ENCODE data around the gene GDA.

GDA gene

GRCh38 chr9:72165326-72165725 is 16.1 kb downstream of the GDA start:
- no peak overlapping the region for H3K4me3 ChIP-seq (ENCODE audit: low read length)
- TF ChIP-seq ZNF274 (IDR thresholded peaks at IDR 0.05; ENCODE audit: low read depth, low read length) = no peak

DNA sequence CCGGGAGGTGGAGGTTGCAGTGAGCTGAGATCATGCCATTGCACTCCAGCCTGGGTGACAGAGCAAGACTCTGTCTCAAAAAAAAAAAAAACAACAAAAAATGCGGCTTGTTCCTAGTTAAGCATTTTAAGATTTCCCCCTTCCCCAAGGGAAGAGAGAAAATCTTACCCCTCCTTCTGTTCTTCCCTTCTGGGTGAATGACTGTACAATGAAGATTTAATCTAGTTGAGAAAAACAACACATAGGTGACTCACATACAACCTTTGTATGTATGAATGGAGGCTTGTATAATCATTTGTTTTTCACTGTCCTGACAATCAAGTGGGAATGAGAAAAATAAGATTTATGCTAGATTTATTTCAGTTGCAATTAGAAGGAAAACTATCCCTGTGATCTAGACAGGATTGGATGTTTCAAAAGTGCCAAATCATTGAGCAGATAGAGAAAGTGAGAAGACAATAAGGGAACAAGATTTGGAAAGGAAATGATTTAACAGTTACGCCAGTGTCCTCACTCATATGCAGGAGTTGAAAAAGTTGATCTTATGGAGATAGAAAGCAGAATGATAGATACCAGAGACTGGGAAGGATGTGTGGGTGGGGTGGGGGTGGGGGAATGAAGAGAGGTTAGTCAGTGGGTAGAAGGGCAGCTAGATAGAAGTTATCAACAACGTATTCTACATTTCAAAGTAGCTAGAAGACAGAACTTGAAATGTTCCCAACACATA is 16.7 kb downstream of the GDA start:
- no peak for TF ChIP-seq ZNF274 (IDR thresholded peaks at IDR 0.05; ENCODE audit: low read depth, low read length)
- no peak overlapping the region for H3K4me3 ChIP-seq (ENCODE audit: low read length)

DNA sequence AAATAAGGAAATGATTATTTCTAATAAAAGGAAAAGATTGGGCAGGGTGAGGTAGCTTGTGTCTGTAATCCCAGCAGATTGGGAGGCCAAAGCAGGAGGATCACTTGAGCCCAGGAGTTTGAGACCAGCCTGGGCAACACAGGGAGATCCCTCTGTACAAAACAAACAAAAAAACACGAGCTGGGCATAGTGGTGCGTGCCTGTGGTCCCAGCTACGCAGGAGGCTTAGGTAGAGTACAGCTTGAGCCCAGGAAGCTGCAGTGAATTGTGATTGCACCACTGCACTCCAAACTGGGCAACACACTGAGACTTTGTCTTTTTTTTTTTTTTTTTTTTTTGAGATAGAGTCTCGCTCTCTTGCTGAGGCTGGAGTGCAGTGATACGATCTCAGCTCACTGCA is 18.8 kb downstream of the GDA start:
- no peak overlapping the region for H3K4me3 ChIP-seq (ENCODE audit: low read length)
- no peak for TF ChIP-seq ZNF274 (IDR thresholded peaks at IDR 0.05; ENCODE audit: low read depth, low read length)

DNA sequence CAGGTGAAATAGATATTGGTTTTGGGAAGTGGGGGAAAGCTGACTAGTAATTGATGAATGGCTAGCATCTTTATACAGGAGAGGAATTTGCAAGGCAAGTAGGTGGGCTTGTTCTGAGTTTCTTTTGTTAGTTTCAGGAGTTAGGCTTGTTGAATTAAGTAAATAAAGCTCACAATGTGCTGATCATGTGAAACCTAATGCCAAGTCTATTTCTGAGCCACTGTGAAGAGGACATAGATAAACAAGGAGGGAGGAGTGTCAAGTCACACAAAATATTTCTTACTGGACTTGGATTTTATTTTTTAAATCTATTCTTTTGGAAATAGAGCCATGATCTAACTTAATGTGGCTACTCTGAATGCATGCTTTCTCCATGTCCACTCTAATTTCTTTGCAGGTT is 19.9 kb downstream of the GDA start:
- no peak for TF ChIP-seq ZNF274 (IDR thresholded peaks at IDR 0.05; ENCODE audit: low read depth, low read length)
- H3K4me3 ChIP-seq (ENCODE audit: low read length) = no peak overlapping the region

DNA sequence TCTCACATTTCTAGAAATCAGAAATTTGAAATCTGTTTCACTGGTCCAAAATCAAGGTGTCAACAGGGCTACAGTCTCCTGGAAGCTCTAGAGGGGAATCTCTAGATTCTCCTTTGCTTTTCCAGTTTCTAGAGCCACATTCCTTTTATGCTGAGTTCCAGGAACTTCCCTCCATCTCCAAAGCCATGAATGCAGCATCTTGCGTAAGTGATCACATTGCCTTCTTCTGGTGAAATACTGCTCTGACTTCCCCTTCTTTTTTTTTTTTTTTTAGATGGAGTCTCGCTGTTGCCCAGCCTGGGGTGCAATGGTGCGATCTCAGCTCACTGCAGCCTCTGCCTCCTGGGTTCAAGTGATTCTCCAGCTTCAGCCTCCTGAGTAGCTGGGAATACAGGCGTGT is 23.8 kb downstream of the GDA start:
- TF ChIP-seq ZNF274 (IDR thresholded peaks at IDR 0.05; ENCODE audit: low read depth, low read length) = no peak
- H3K4me3 ChIP-seq (ENCODE audit: low read length) = no peak overlapping the region

DNA sequence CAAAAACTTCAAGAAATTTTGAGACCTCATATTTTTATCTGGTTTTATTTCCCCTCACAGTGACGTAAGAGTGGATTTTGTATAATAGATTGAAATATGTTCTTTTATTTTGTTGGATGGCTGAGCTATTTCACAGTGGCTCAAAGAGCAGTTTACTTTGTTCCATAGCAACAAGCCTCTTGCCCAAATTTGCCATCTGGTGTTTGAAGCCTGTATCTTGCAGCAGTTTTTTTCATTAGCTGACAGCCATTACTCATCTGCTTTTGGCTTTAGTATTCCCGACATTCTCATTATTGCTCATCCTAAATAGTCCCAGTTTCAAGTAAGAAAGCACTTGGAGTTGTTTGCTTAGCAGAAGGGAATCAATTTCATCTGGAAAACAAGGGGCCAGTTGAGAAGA is 36.3 kb downstream of the GDA start:
- no peak overlapping the region for H3K4me3 ChIP-seq (ENCODE audit: low read length)
- TF ChIP-seq ZNF274 (IDR thresholded peaks at IDR 0.05; ENCODE audit: low read depth, low read length) = no peak

DNA sequence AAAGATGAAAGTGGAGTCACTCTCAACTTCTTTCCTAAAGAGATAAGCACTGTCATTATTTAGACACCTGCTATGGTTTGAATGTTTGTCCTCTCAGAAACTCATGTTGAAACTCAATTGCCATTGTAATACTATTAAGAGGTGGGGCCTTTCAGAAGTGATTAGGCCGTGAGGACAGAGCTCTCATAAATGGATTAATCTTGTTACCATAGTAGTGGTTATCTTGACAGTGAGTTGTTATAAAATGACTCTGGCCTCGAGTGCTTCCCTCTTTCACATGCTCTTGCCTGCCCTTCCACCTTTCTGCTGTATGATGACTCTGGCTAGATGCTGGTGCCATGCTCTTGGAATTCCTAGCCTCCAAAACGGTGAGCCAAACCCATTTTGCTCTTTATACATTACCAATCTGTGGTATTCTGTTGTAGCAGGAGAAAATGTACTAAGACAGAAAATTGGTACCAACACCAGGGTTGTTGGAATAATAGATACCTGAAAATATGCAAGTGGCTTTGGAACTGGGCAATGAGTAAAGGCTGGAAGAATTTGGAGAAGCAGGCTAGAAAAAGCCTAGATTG is 38.0 kb downstream of the GDA start:
- TF ChIP-seq ZNF274 (IDR thresholded peaks at IDR 0.05; ENCODE audit: low read depth, low read length) = no peak
- H3K4me3 ChIP-seq (ENCODE audit: low read length) = no peak overlapping the region

DNA sequence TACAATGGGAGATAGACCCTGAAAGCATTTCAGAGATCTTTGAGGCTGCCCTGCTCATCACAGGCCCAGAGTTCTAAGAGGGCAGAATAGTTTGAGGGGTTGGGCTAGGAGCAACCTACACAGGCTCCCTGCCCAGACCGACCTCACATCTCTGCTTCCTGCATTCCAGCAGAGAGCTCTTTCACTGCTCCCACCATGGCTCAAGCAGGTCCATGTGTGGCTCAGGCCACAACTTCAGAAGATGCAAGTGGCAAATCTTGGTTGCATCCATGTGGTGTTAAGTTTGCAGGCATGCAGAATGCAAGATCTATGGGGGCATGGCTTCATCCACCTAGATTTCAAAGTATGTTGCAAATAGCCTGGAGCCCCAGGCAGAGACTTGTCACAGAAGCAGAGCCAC is 39.0 kb downstream of the GDA start:
- no peak overlapping the region for H3K4me3 ChIP-seq (ENCODE audit: low read length)
- no peak for TF ChIP-seq ZNF274 (IDR thresholded peaks at IDR 0.05; ENCODE audit: low read depth, low read length)

- H3K4me3 ChIP-seq (ENCODE audit: low read length) = no peak overlapping the region; the same call in 1 of the 2 replicates
- TF ChIP-seq ZNF274 (IDR thresholded peaks at IDR 0.05; ENCODE audit: low read depth, low read length) = no peak
Observed at GRCh38 chr9:72193478-72193881, 44.2 kb downstream of the GDA start.

DNA sequence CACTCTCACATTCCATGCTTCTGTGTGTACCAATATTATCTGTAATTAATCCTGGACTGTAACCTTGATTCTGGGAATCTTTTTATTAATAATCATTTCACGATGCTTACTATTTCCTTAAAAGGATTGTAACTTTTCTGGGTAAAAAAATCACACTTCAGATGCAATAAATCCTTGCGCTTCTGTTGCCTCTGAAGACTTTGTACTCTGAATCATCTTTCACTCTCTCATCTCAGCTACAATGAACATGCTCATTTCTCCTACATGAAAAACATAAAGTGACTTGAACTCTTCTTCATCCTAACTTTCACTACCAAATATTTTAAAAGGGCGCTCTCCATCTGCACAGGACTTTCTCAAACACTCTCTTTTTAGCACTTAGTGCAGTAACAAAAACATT is 50.0 kb downstream of the GDA start:
- H3K4me3 ChIP-seq (ENCODE audit: low read length) = no peak overlapping the region
- no peak for TF ChIP-seq ZNF274 (IDR thresholded peaks at IDR 0.05; ENCODE audit: low read depth, low read length)

- no peak overlapping the region for H3K4me3 ChIP-seq (ENCODE audit: low read length)
- no peak for TF ChIP-seq ZNF274 (IDR thresholded peaks at IDR 0.05; ENCODE audit: low read depth, low read length)
Observed at GRCh38 chr9:72200452-72200851, 51.2 kb downstream of the GDA start.

- H3K4me3 ChIP-seq (ENCODE audit: low read length) = no peak overlapping the region
- no peak for TF ChIP-seq ZNF274 (IDR thresholded peaks at IDR 0.05; ENCODE audit: low read depth, low read length)
Observed at GRCh38 chr9:72202009-72202408, 52.8 kb downstream of the GDA start.

GRCh38 chr9:72203205-72203803 is 54.1 kb downstream of the GDA start:
- no peak overlapping the region for H3K4me3 ChIP-seq (ENCODE audit: low read length)

GRCh38 chr9:72204062-72204461 is 54.8 kb downstream of the GDA start:
- H3K4me3 ChIP-seq (ENCODE audit: low read length) = no peak overlapping the region
- TF ChIP-seq ZNF274 (IDR thresholded peaks at IDR 0.05; ENCODE audit: low read depth, low read length) = no peak

More at GRCh38 chr9:72203205-72203803, 54.1 kb downstream of the GDA start:
- no peak for TF ChIP-seq ZNF274 (IDR thresholded peaks at IDR 0.05; ENCODE audit: low read depth, low read length)

DNA sequence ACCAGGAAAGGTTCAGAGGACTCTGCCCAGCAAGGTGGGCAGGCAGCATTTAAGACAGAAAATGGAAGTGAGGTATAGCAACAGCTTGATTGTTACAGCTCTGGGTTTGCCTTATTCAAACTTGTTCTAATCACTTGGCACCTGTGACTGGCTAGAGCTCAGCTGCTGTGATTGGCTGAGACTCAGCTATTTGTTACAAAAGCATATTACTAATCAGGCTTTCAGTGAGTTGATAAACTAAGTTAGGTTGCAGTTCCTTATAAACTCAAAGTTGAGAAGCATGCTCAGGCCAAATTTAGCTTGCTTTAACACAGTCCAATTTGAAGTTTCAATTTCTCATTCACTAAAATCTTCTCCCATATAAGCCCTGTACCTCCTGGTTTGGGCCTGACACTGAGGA is 56.3 kb downstream of the GDA start:
- no peak for TF ChIP-seq ZNF274 (IDR thresholded peaks at IDR 0.05; ENCODE audit: low read depth, low read length)
- H3K4me3 ChIP-seq (ENCODE audit: low read length) = peak overlapping the region; percentile 2; the same call in 1 of the 2 replicates

Measured in GM08714 (cell line).